Loucy (cell line): ENCODE data around the gene SHC3.

Experiments used
- H2AFZ ChIP-seq: fragments of 200-600 bp; sonication (generic); 2 replicates; pipeline ENCODE4 v1.6.0; 2016; ENCODE audit warnings: antibody characterized with exemption, mild to moderate bottlenecking, low read length, moderate library complexity
- H3F3A ChIP-seq: fragments of 200-600 bp; 2 replicates; pipeline ENCODE4 v1.6.0; 2016; ENCODE audit warnings: antibody characterized with exemption, low read depth, mild to moderate bottlenecking
- H3K27me3 ChIP-seq: fragments of 200-600 bp; sonication (generic); 2 replicates; pipeline ENCODE4 v1.6.1; 2014; ENCODE audit warnings: low read length, mild to moderate bottlenecking; ENCODE audit not compliant: insufficient read depth, poor library complexity, severe bottlenecking
- H3K36me3 ChIP-seq: fragments of 200-600 bp; sonication (generic); 2 replicates; pipeline ENCODE4 v1.6.1; 2016; ENCODE audit warnings: low read length; ENCODE audit not compliant: insufficient read depth
- H3K4me1 ChIP-seq: fragments of 200-600 bp; sonication (generic); 2 replicates; pipeline ENCODE4 v1.5.1; 2014; ENCODE audit warnings: low read length, mild to moderate bottlenecking; ENCODE audit not compliant: insufficient read depth, poor library complexity, severe bottlenecking
- H3K4me2 ChIP-seq: fragments of 200-600 bp; sonication (generic); 2 replicates; pipeline ENCODE4 v1.6.0; 2014; ENCODE audit warnings: antibody characterized with exemption, low read length, low read depth, mild to moderate bottlenecking; ENCODE audit not compliant: poor library complexity, severe bottlenecking
- H3K4me3 ChIP-seq: fragments of 200-600 bp; sonication (generic); 2 replicates; pipeline ENCODE4 v1.5.1; 2014; ENCODE audit warnings: low read length, mild to moderate bottlenecking, mixed read lengths; ENCODE audit not compliant: poor library complexity, severe bottlenecking
- H3K79me2 ChIP-seq: fragments of 200-600 bp; sonication (generic); 2 replicates; pipeline ENCODE4 v1.6.1; 2014; ENCODE audit warnings: low read length; ENCODE audit not compliant: insufficient read depth
- H3K9ac ChIP-seq: fragments of 200-600 bp; sonication (generic); 2 replicates; pipeline ENCODE4 v1.6.0; 2014; ENCODE audit warnings: mild to moderate bottlenecking, low read depth, low read length, moderate library complexity; ENCODE audit not compliant: poor library complexity, severe bottlenecking
- H3K9me2 ChIP-seq: fragments of 200-600 bp; sonication (generic); replicated peaks from 2 replicates; pipeline ENCODE4 v1.6.1; 2016; ENCODE audit warnings: low read depth, low read length, mixed read lengths
- H3K9me3 ChIP-seq: fragments of 200-600 bp; sonication (generic); 2 replicates; pipeline ENCODE4 v1.6.1; 2014; ENCODE audit warnings: mild to moderate bottlenecking, antibody characterized with exemption, low read length, low read depth; ENCODE audit not compliant: insufficient read depth
- H4K20me1 ChIP-seq: fragments of 200-600 bp; sonication (generic); 2 replicates; pipeline ENCODE4 v1.6.0; 2014; ENCODE audit warnings: antibody characterized with exemption, low read length, mild to moderate bottlenecking; ENCODE audit not compliant: insufficient read depth, poor library complexity, severe bottlenecking
- CTCF ChIP-seq: fragments of 200-600 bp; sonication (generic); conservative IDR thresholded peaks from 2 replicates; pipeline ENCODE4 v1.5.1; 2014; ENCODE audit warnings: mild to moderate bottlenecking, antibody characterized with exemption, low read length
- EZH2phosphoT487 ChIP-seq: fragments of 200-600 bp; IDR thresholded peaks from 2 replicates; pipeline ENCODE4 v1.6.1; 2018; ENCODE audit warnings: antibody characterized with exemption, mild to moderate bottlenecking, moderate library complexity, borderline replicate concordance

SHC3 gene

GRCh38 chr9:89177944-89178829 lies at the start of gene SHC3:
SHC3 (minus strand) TSS chr9:89178818; CDS start chr9:89178460, 358 bp downstream.
- Histone ChIP-seq H3K4me2 (peak within 1 kb of the TSS; percentile 67), H3K9me3 (no peaks in the 10 kb centered on the region), H3K4me3 (peak within 1 kb of the TSS; percentile 63), H3K27me3 (no peaks in the 10 kb centered on the region), H3K9ac (peak within 1 kb of the TSS; percentile 10), H4K20me1 (no peaks in the 10 kb centered on the region), H3F3A (no peaks in the 10 kb centered on the region), H3K9me2 (no peaks in the 10 kb centered on the region), H3K36me3 (no peaks in the 10 kb centered on the region), H2AFZ (peak within 1 kb of the TSS; percentile 76), H3K4me1 (no peaks in the 10 kb centered on the region), H3K79me2 (no peaks in the 10 kb centered on the region)
- no peak for TF ChIP-seq CTCF
- no peak for TF ChIP-seq EZH2phosphoT487

GRCh38 chr9:89225991-89226471 lies 47.4 kb upstream of the SHC3 start:
- TF ChIP-seq EZH2phosphoT487 (no peak), CTCF (no peak)
- Histone ChIP-seq H2AFZ (no peak overlapping the region), H3K9me2 (no peaks in the 10 kb centered on the region), H3K79me2 (no peaks in the 10 kb centered on the region), H3K4me2 (no peak overlapping the region), H3K27me3 (no peaks in the 10 kb centered on the region), H3K4me1 (no peaks in the 10 kb centered on the region), H3K36me3 (no peaks in the 10 kb centered on the region), H3K4me3 (no peak overlapping the region), H3K9me3 (no peaks in the 10 kb centered on the region), H4K20me1 (no peaks in the 10 kb centered on the region), H3K9ac (no peak overlapping the region), H3F3A (no peaks in the 10 kb centered on the region)

GRCh38 chr9:89225587-89225986 lies 47.0 kb upstream of the SHC3 start:
- no peak overlapping the region for H3K4me3 ChIP-seq
- H3K9ac ChIP-seq: no peak overlapping the region
- H3K79me2 ChIP-seq: no peaks in the 10 kb centered on the region
- H3K36me3 ChIP-seq: no peaks in the 10 kb centered on the region
- no peaks in the 10 kb centered on the region for H3K27me3 ChIP-seq
- H4K20me1 ChIP-seq: no peaks in the 10 kb centered on the region
- H3K9me3 ChIP-seq: no peaks in the 10 kb centered on the region
- no peaks in the 10 kb centered on the region for H3K9me2 ChIP-seq
- H3K4me2 ChIP-seq: no peak overlapping the region
- no peaks in the 10 kb centered on the region for H3K4me1 ChIP-seq
- no peak overlapping the region for H2AFZ ChIP-seq
- H3F3A ChIP-seq: no peaks in the 10 kb centered on the region
- no peak for TF ChIP-seq EZH2phosphoT487
- TF ChIP-seq CTCF: no peak
